Amygdala (tissue), 56 donors: Measurements from ENCODE around the gene GPR161.
"Not testable (repeated sequence)": the region's sequence is repeated elsewhere in the genome, so short reads cannot be mapped to it uniquely, and the experiment has no call there.

Experiments
- DNase-seq, 56 donors: peaks; one replicate each; lab custom pipeline; 2025; lab: John Stamatoyannopoulos, UW

Gene GPR161

DNA sequence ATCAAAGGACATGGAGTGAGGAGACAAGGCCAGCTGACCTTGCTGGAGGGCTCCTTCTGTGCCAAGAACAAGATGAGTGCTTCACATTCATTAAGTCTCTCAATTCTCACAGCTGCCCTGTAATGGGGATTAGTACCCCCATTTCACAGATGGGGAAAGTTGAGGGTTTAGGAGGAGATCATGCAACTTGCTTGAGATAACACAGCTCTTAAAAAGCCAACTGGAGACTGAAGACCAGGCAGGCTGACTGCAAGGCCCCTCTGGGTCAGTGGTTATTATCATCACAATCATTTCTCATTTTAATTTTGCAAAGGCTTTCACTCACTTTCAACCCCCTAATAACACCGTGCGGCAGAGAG is 46.8 kb downstream of the GPR161 start:
- DNase-seq = no peak

- DNase-seq = no peak
Observed at GRCh38 chr1:168089326-168089978, 47.3 kb downstream of the GPR161 start.

GRCh38 chr1:168088511-168089325 is 48.0 kb downstream of the GPR161 start:
- DNase-seq = no peak

- DNase-seq = no peak
Observed at GRCh38 chr1:168087696-168088095, 49.0 kb downstream of the GPR161 start.

DNA sequence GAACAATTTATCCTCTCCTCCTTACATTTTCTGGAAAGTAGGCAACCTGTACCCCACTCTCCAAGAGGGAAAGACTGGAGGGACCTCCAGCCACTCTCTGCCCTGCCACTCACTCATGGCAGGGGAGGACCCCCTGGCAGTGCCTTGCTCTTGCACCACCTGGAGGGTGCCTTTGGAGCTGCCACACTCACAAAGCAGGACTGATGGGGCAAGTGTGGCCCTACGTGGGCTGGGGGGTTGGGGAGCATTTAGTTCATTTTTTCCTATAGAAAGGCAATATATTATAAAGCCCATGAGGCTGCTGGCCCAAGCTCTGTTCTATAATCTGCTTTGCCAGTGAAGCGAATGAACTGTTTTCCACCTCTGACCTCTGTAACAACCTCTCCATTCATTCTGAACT is 50.3 kb downstream of the GPR161 start:
- no peak for DNase-seq

GRCh38 chr1:168085401-168085872 is 51.3 kb downstream of the GPR161 start:
- DNase-seq = peak in 19 of 56 donors; percentile 7 to 56 (median 36)

DNA sequence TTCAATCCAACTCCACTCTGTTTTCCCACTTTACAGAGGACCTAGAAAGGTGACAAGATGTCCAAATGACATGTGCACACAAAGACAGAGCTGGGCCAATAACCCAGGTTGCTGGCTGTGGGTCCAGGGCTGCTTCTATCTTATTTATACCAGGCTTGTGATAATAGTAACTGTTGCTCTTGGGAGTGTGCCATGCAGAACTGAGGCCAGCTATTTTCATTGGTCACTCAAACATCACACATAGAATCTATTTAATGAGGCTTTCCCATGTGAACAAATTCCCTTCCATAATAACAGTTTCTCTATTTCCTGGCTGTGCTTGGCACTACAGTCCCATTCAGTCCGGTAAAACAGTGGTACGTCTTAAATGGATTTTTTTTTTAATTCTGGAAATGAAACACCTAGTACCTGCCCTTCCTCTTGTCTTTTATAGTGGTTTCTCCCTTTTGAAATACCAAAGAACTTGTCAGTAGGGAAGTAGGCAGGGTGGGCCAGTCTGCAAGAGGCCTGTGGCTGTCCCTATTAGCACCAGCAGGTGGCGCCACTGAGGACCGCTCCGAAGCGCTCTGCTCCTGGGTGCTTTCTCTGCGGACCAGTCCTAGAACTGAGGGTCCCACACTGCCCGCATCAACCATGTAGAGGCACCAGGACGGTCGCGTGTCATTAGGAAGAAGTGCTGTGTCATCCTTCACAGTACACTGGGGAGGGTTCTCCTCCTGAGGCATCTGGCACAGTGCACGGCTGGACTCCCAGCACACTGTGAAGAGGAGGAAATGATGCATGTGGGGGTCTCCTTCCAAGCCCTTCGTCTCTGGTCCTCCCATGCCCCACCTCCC is 52.1 kb downstream of the GPR161 start:
- peak in 8 of 56 donors; percentile 15 to 57 (median 28) for DNase-seq

GRCh38 chr1:168083456-168084325 is 53.0 kb downstream of the GPR161 start:
- no peak for DNase-seq

DNA sequence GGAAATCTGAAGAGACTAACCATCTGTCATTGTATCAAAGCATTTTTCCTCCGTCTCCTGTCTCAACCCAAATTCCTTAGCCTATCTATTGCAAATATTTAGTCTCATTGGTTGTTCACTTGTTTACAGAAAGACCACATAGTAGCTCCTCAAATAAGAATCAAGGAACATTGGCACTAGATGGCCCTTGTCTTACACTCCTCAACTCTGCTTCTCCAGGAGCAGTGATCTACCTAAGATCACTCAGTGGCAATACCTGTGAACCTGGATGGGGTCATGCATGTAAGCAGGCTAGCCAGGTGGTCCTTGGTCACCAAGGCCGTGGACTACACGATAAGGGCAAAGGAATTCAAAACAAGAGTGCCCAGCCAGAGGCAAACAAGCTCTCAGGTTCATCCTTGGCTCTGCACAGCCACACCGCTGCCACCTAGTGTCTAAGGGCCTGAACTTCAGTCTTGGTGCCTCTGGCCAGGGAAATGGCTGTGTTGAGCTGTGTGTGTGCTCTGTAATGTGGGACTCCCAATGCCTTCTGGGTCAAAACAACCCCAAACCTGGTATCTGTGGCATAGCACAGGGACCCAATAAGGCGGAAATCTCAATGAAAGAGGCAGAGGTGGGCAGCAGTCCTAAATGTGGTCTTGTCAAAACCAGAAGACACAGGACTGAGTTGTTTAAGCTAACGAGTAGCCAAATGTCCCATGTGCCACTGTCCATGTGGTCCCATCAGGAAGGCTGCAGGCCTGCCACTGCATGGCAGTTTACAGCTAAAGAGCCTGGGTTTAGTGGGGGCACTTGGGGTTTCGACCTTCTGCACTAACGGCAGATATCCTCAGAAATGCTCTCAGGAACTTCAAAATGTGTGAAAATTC is 54.5 kb downstream of the GPR161 start:
- peak in 44 of 56 donors; percentile 14 to 81 (median 44) for DNase-seq

DNA sequence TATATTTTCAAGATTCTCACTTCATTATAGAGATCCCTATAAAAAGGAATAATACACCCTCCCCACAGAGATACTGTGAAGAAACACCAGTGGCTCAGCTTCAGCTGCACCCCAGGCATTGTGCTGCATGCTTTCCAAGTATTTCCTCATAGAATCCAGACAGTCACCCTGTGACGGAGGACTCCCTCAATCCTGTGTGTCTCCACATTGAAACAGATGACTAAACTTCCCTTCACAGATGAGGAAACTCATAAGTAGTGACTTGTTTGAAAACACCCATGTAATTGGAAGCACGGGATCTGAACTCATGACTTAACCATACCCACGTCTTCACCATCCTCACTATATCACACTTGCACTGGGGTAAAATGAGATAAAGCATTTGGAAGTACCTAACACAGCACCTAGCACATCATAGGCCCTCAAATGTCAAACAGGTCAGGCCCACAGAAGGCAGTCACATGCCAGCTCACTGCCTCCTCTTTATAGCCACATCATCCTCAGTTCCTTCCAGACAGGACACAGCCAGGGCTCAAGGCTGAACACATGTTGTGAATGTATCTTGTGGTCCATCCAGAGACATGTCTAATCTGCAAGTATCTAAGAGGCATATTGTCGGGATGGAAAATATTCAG is 55.2 kb downstream of the GPR161 start:
- no peak for DNase-seq

GRCh38 chr1:168079761-168080160 is 57.0 kb downstream of the GPR161 start:
- DNase-seq = no peak

GRCh38 chr1:168069384-168069783 is 67.3 kb downstream of the GPR161 start:
- DNase-seq = no peak

- no peak for DNase-seq
Observed at GRCh38 chr1:168065506-168065905, 71.2 kb downstream of the GPR161 start.

DNA sequence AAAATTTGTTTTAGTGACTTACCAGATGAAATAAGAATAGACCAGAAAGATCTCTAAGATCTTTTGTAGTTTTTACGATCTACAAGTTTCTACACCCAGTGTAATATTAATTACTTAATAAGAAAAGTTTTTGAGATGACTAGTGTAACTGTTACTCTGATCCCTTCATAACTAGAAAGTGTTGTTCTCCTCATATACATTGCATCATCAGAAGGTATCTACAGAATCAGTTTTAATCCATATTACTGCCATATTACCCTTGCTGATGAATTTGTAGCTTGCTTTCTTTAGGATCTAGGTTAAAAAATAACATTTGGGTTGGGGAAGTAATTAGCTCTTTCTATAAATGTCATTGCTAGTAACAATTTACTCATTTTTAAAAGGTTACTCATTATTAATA is 72.5 kb downstream of the GPR161 start:
- no peak for DNase-seq

- no peak for DNase-seq
Observed at GRCh38 chr1:168057921-168058320, 78.8 kb downstream of the GPR161 start.

DNA sequence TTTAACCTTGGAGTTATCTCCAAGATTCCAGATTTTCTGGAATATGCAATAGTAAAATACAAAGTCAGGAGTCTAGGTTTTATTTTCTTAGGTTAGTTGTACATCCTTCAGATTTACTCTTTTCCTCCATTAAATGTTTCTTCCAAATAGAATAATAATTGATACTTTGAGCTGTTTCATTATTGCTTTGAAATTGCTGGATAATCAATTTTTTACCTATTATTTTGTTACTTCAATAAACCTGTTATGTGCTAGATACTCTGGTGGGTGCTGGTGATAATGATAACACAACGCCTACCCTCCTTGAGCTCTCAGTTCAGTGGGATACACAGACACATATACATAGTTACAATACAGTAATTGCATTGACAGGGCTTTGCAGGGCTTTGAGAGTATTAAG is 79.4 kb downstream of the GPR161 start:
- DNase-seq = no peak

GRCh38 chr1:168056152-168056551 is 80.6 kb downstream of the GPR161 start:
- DNase-seq = not testable (repeated sequence)

DNA sequence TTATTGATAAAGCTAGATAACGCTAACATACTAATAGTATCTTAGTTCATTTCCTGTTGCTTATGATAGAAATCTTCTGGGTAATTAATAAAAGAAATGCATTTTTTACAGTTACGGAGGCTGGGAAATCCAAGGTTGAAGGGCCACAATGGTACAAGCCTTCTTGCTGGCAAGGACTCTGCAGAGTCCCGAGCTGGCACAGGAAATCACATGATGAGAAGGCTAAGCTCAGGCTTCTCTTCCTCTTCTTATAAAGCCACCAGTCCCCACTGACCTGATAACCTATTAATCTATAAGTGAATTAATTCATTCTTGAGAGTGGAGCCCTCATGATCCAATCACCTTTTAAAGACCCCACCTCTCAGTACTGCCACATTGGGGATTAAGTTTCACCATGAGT is 82.6 kb downstream of the GPR161 start:
- DNase-seq = peak in 7 of 56 donors; percentile 0 to 31 (median 4)

- no peak for DNase-seq
Observed at GRCh38 chr1:168053681-168054080, 83.0 kb downstream of the GPR161 start.
